NT2/D1 (cell line): ENCODE data around the gene DENND5A.

Experiments used
- SUZ12 ChIP-seq: IDR thresholded peaks from 2 replicates; pipeline ENCODE4 v1.6.1; 2011; ENCODE audit not compliant: insufficient read length, insufficient read depth; ENCODE audit errors: extremely low read depth
- YY1 ChIP-seq: IDR thresholded peaks from 2 replicates; pipeline ENCODE4 v1.6.1; 2011; ENCODE audit not compliant: insufficient read length, insufficient read depth
- ZNF274 ChIP-seq: IDR thresholded peaks from 2 replicates; pipeline ENCODE4 v1.6.1; 2011; ENCODE audit warnings: mild to moderate bottlenecking, low read depth, low read length

GRCh38 chr11:9250139-9250582 is 15.0 kb downstream of the DENND5A start:
- no peak for TF ChIP-seq YY1
- TF ChIP-seq ZNF274 = no peak
- no peak for TF ChIP-seq SUZ12
